ENCODE measurements around the gene EXD3.

DNA sequence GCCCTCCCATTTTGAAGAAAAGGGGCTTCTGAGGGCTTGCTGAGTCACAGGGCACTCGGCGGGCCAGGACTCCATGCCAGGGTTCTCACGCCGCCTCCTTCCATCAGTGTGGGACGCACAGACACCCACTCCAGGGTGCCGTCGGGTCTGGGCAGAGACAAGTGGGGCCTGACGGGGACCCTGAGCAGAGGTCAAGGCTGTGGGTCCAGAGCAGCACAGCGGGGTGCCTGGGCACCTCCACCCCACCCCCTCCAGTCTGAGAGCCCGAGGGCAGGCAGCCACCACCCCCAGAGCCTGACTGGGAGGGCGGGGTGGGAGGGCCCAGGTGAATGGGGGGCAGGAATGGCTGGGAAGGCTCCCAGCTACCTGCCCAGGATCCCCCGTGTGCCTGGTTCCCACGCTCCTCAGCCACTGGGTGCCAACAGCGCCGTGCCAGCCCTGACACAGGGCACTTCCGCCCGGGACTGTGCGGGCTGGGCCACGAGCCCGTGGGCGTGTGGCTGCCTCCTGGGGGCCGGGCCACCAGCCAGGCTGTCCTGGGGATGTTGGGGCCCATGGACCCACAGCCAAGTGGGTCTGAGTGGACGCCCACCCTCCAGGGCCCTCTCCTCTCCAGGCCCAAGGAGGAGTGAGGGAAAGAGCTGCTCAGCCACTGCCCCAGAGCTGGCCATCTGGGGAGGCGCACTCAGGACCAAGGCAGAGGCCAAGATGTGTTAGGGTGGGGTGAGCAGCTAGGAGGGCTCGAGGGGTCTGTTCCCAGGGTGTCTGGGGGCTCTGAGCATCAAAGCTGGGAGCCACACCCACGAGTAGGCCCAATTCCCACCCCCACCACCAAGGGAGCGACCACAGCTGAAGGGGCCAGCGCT is 110.7 kb downstream of the EXD3 start:
- no peak for TF ChIP-seq POLR2A (IDR thresholded peaks at IDR 0.05)
- TF ChIP-seq, protein P1, sequence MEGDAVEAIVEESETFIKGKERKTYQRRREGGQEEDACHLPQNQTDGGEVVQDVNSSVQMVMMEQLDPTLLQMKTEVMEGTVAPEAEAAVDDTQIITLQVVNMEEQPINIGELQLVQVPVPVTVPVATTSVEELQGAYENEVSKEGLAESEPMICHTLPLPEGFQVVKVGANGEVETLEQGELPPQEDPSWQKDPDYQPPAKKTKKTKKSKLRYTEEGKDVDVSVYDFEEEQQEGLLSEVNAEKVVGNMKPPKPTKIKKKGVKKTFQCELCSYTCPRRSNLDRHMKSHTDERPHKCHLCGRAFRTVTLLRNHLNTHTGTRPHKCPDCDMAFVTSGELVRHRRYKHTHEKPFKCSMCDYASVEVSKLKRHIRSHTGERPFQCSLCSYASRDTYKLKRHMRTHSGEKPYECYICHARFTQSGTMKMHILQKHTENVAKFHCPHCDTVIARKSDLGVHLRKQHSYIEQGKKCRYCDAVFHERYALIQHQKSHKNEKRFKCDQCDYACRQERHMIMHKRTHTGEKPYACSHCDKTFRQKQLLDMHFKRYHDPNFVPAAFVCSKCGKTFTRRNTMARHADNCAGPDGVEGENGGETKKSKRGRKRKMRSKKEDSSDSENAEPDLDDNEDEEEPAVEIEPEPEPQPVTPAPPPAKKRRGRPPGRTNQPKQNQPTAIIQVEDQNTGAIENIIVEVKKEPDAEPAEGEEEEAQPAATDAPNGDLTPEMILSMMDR (IDR thresholded peaks at IDR 0.05), result no peak
